22Rv1 (cell line): Measurements from ENCODE around the gene SYNE4.

Source experiments
- CTCF ChIP-seq: fragments of 450-650 bp; IDR thresholded peaks from 2 replicates; pipeline ENCODE4 v1.5.1; 2017; ENCODE audit warnings: mild to moderate bottlenecking
- ZFX ChIP-seq: fragments of 450-650 bp; IDR thresholded peaks from 2 replicates; pipeline ENCODE4 v1.6.1; 2017; ENCODE audit warnings: antibody characterized with exemption, borderline replicate concordance

GRCh38 chr19:36047835-36048234 lies 39.2 kb upstream of the SYNE4 start:
- TF ChIP-seq CTCF: no peak
- no peak for TF ChIP-seq ZFX
